Measurements from ENCODE around the gene IL25. TPM values are rescaled to one million over a fixed set of nuclear protein-coding genes. Genes with fewer than 3 reads are reported as not detected.
"Not testable (repeated sequence)": the region's sequence is repeated elsewhere in the genome, so short reads cannot be mapped to it uniquely, and the experiment has no call there.

IL25 gene
- total RNA-seq, 1 donor from 2014 or later = not detected

GRCh38 chr14:23396126-23396525 lies 23.5 kb downstream of the IL25 start:
- Histone ChIP-seq H3K4me1 (no peaks in the 10 kb centered on the region), H3K36me3 (no peaks in the 10 kb centered on the region), H3K4me3 (no peak overlapping the region), H3K27ac (no peak overlapping the region), H3K27me3 (no peaks in the 10 kb centered on the region), H3K9me3 (no peaks in the 10 kb centered on the region)
- ATAC-seq = no peak
- intact Hi-C loops (cut with DNase I) = no loop called here
- TF ChIP-seq CTCF (IDR thresholded peaks at IDR 0.05) = no peak
- no peak for DNase-seq

GRCh38 chr14:23396781-23397407 lies 24.3 kb downstream of the IL25 start:
- no peak for ATAC-seq
- Histone ChIP-seq H3K9me3 (no peaks in the 10 kb centered on the region), H3K4me3 (no peak overlapping the region), H3K27me3 (no peaks in the 10 kb centered on the region), H3K4me1 (no peaks in the 10 kb centered on the region), H3K27ac (no peak overlapping the region), H3K36me3 (no peaks in the 10 kb centered on the region)
- DNase-seq = no peak
- TF ChIP-seq CTCF (IDR thresholded peaks at IDR 0.05) = no peak
- intact Hi-C loops (cut with DNase I) = no loop called here

GRCh38 chr14:23398348-23398747 lies 25.7 kb downstream of the IL25 start:
- intact Hi-C loops (cut with DNase I) = no loop called here
- no peaks in the 10 kb centered on the region for H3K27me3 ChIP-seq
- H3K9me3 ChIP-seq = no peaks in the 10 kb centered on the region
- DNase-seq = no peak
- no peak overlapping the region for H3K4me3 ChIP-seq
- no peak for TF ChIP-seq CTCF (IDR thresholded peaks at IDR 0.05)
- H3K4me1 ChIP-seq = no peaks in the 10 kb centered on the region
- no peak overlapping the region for H3K27ac ChIP-seq
- ATAC-seq = no peak
- no peaks in the 10 kb centered on the region for H3K36me3 ChIP-seq

- no peak for ATAC-seq
Measured at GRCh38 chr14:23399136-23399535, 26.5 kb downstream of the IL25 start.

GRCh38 chr14:23399591-23399990 lies 27.0 kb downstream of the IL25 start:
- Histone ChIP-seq H3K36me3 (no peaks in the 10 kb centered on the region), H3K27me3 (no peaks in the 10 kb centered on the region), H3K4me1 (no peaks in the 10 kb centered on the region), H3K9me3 (no peaks in the 10 kb centered on the region), H3K4me3 (no peak overlapping the region), H3K27ac (no peak overlapping the region)
- no peak for ATAC-seq
- TF ChIP-seq CTCF (IDR thresholded peaks at IDR 0.05) = no peak
- intact Hi-C loops (cut with DNase I) = no loop called here
- no peak for DNase-seq

More at GRCh38 chr14:23399136-23399535, 26.5 kb downstream of the IL25 start:
- TF ChIP-seq CTCF (IDR thresholded peaks at IDR 0.05) = no peak
- intact Hi-C loops (cut with DNase I) = no loop called here
- Histone ChIP-seq H3K27me3 (no peaks in the 10 kb centered on the region), H3K9me3 (no peaks in the 10 kb centered on the region), H3K36me3 (no peaks in the 10 kb centered on the region), H3K4me3 (no peak overlapping the region), H3K27ac (no peak overlapping the region), H3K4me1 (no peaks in the 10 kb centered on the region)
- no peak for DNase-seq

- H3K27ac ChIP-seq; H3K9me3 ChIP-seq; H3K27me3 ChIP-seq; H3K4me3 ChIP-seq; H3K36me3 ChIP-seq; intact Hi-C loops (cut with DNase I); ATAC-seq; H3K4me1 ChIP-seq: not testable (repeated sequence)
- DNase-seq = peak; percentile 51
Measured at GRCh38 chr14:23400496-23401149, 28.0 kb downstream of the IL25 start.
